HepG2 (cell line): ENCODE measurements around the gene OR4C6. TPM values are rescaled to one million over a fixed set of nuclear protein-coding genes. Genes with fewer than 3 reads are reported as not detected.

Source experiments
- ATAC-seq: fragments of 200-7000 bp; cut with Tn5 transposase; 3 replicates; pipeline ENCODE4 v1.9.1; 2020; ENCODE audit warnings: mild to moderate bottlenecking, moderate library complexity
- BruUV-seq: library from RNA; stranded (reverse); fragments of 400-500 nt; replicated peaks from 2 replicates; lab custom pipeline; 2021; lab: Mats Ljungman, UMichigan
- CTCF ChIA-PET: fragments of 300-600 bp; formaldehyde crosslinking; extraction: SDS; loops from one replicate; lab custom pipeline; 2021; ENCODE audit warnings: low total read pairs, inconsistent platforms, low intra/inter-chr PET ratio; lab: Yijun Ruan, JAX
- POLR2A ChIA-PET: fragments of 350-600 bp; sonication (Branson Sonifier 250); formaldehyde crosslinking; loops from one replicate; lab custom pipeline; 2020; ENCODE audit warnings: antibody characterized with exemption, inconsistent platforms; lab: Yijun Ruan, JAX
- DNase-seq: peaks from one replicate; pipeline ENCODE4 v3.0.0-alpha.2; 2015; ENCODE audit warnings: low spot score
- FAIRE-seq: peaks from 3 replicates; lab custom pipeline; 2011; peaks lifted over from hg19 to GRCh38; lab: Jason Lieb, UNC
- H2AFZ ChIP-seq: one replicate; pipeline ENCODE4 v1.6.1; 2011; ENCODE audit warnings: low read length, inconsistent platforms
- H3K27ac ChIP-seq: fragments of 300-600 bp; 3 replicates; pipeline ENCODE4 v1.8.0; 2011; ENCODE audit warnings: mixed run types, mild to moderate bottlenecking, mixed read lengths, low read length, inconsistent platforms; ENCODE audit not compliant: insufficient read depth; ENCODE audit errors: extremely low read length
- H3K27me3 ChIP-seq, 2 experiments: fragments of 200-600 bp in 1 of 2; 2 replicates in 1 of 2; 3 replicates in 1 of 2; pipeline versions ENCODE4 v1.6.0 to v1.8.0; 2011; ENCODE audit warnings: low read length in 2 of 2, mild to moderate bottlenecking in 2 of 2, moderate library complexity in 2 of 2, inconsistent platforms in 1 of 2; ENCODE audit not compliant: insufficient read depth in 2 of 2, control insufficient read depth in 1 of 2
- H3K36me3 ChIP-seq, 2 experiments: fragments of 200-600 bp in 1 of 2; replicated peaks in 1 of 2; 2 replicates in 1 of 2; 3 replicates in 1 of 2; pipeline versions ENCODE4 v1.5.1 to v1.8.0; 2011; ENCODE audit warnings: low read length in 2 of 2, inconsistent platforms in 1 of 2; ENCODE audit not compliant: insufficient read depth in 2 of 2, control insufficient read depth in 1 of 2
- H3K4me1 ChIP-seq: 2 replicates; pipeline ENCODE4 v1.5.1; 2012; ENCODE audit warnings: low read length, inconsistent platforms; ENCODE audit not compliant: insufficient read depth
- H3K4me2 ChIP-seq: 2 replicates; pipeline ENCODE4 v1.6.0; 2011; ENCODE audit warnings: low read depth, low read length, inconsistent platforms
- H3K4me3 ChIP-seq, 3 experiments: fragments of 200-600 bp in 1 of 3; sonication (generic), shearing (Covaris generic) in 1 of 3; replicated peaks in 1 of 3; 2 replicates each; pipeline ENCODE4 v1.5.1; 2011 to 2016; ENCODE audit warnings: low read length in 3 of 3, inconsistent platforms in 2 of 3, low read depth in 2 of 3, mild to moderate bottlenecking in 2 of 3, control low read depth in 1 of 3, mixed read lengths in 1 of 3; ENCODE audit not compliant: insufficient read depth in 1 of 3
- H3K79me2 ChIP-seq: one replicate; pipeline ENCODE4 v1.6.1; 2011; ENCODE audit warnings: low read length, inconsistent platforms; ENCODE audit not compliant: insufficient read depth
- H3K9ac ChIP-seq: 2 replicates; pipeline ENCODE4 v1.6.0; 2011; ENCODE audit warnings: mild to moderate bottlenecking, low read depth, low read length, inconsistent platforms; ENCODE audit not compliant: insufficient read depth
- H3K9me3 ChIP-seq: 2 replicates; pipeline ENCODE4 v1.5.1; 2012; ENCODE audit warnings: mild to moderate bottlenecking, low read length
- H4K20me1 ChIP-seq: 2 replicates; pipeline ENCODE4 v1.6.0; 2011; ENCODE audit warnings: inconsistent platforms, mild to moderate bottlenecking, low read length, moderate library complexity; ENCODE audit not compliant: insufficient read depth
- KAT8 ChIP-seq: IDR thresholded peaks from 2 replicates; pipeline ENCODE4 v1.6.1; 2016; ENCODE audit warnings: missing genetic modification reagents, missing compliant biosample characterization
- KDM2A ChIP-seq: sonication (generic); formaldehyde crosslinking; IDR thresholded peaks from 2 replicates; pipeline ENCODE4 v1.4.0; 2020; ENCODE audit warnings: low read depth, missing genetic modification reagents, borderline replicate concordance
- MXD4 ChIP-seq: IDR thresholded peaks from 2 replicates; pipeline ENCODE4 v1.6.1; 2016; ENCODE audit warnings: mild to moderate bottlenecking, missing biosample characterization, missing genetic modification reagents
- SMAD1 ChIP-seq: sonication (generic); formaldehyde crosslinking; IDR thresholded peaks from 2 replicates; pipeline ENCODE4 v1.4.0; 2020; ENCODE audit warnings: missing genetic modification reagents, low read depth, mild to moderate bottlenecking, borderline replicate concordance
- SOX6 ChIP-seq, 2 experiments: fragments of 450-650 bp in 1 of 2; sonication (generic) in 1 of 2; formaldehyde crosslinking in 1 of 2; IDR thresholded peaks; 2 replicates each; pipeline versions ENCODE4 v1.4.0 to v1.6.1; 2017 to 2020; ENCODE audit warnings: antibody characterized with exemption in 1 of 2, mild to moderate bottlenecking in 1 of 2, missing genetic modification reagents in 1 of 2
- U2AF1 ChIP-seq: fragments of 200-400 bp; formaldehyde crosslinking; optimal IDR thresholded peaks from 2 replicates; pipeline ENCODE3; 2017; ENCODE audit warnings: mild to moderate bottlenecking, low read depth, low read length
- ZNF550 ChIP-seq: sonication (generic); formaldehyde crosslinking; IDR thresholded peaks from 2 replicates; pipeline ENCODE4 v1.4.0; 2020; ENCODE audit warnings: mild to moderate bottlenecking, missing genetic modification reagents, borderline replicate concordance
- ZSCAN25 ChIP-seq: sonication (generic); formaldehyde crosslinking; IDR thresholded peaks from 2 replicates; pipeline ENCODE4 v1.8.0; 2022; ENCODE audit warnings: mild to moderate bottlenecking, missing genetic modification reagents
- WGBS: methylation state at CpG from one replicate; pipeline ENCODE4 v1.1.6; 2017; ENCODE audit warnings: low lambda C conversion rate; 5-methylcytosine and 5-hydroxymethylcytosine counted together
- in situ Hi-C: cut with HindIII; loops from 2 replicates; pipeline ENCODE4 v1.10.0; 2017; ENCODE audit warnings: low pct_unique_long_range_greater_than_20kb; ENCODE audit not compliant: extremely low pct_ligation_motif_present
- intact Hi-C: fragments of 100-400 bp; cut with micrococcal nuclease; formaldehyde crosslinking; loops from one replicate; pipeline ENCODE4 v1.10.0; 2022; ENCODE audit not compliant: unreplicated experiment
- polyA plus RNA-seq, 8 experiments: library from polyadenylated mRNA; depleted of rRNA in 3 of 8; stranded (reverse) in 7 of 8; unstranded in 1 of 8; fragments of >200 nt; fragmentation: Illumina TruSeq in 4 of 8; extraction: Trizol in 4 of 8; gene quantifications; 2 replicates each; pipeline versions ENCODE4 v1.2.1 to v1.2.3, GENCODE V29; 2011 to 2016; ENCODE audit warnings: low read depth in 4 of 8, missing spikeins in 1 of 8, mixed read lengths in 1 of 8; ENCODE audit not compliant: insufficient read depth in 1 of 8
- total RNA-seq, 5 experiments: library from RNA; depleted of rRNA; stranded (reverse); fragments of >200 nt; fragmentation: Illumina TruSeq; extraction: Trizol; gene quantifications; 2 replicates each; pipeline ENCODE4 v1.2.3, GENCODE V29; 2016; ENCODE audit warnings: low read depth in 1 of 5
- TF ChIP-seq, protein P1 (sequence below): sonication (generic); formaldehyde crosslinking; IDR thresholded peaks from 2 replicates; pipeline ENCODE4 v1.4.0; 2020; ENCODE audit warnings: missing genetic modification reagents, borderline replicate concordance

The OR4C6 gene
- total and polyA plus RNA-seq, 2 of the 13 experiments (the other 11 are each of a cell fraction or from before 2014, with no cell fraction given): not detected

DNA sequence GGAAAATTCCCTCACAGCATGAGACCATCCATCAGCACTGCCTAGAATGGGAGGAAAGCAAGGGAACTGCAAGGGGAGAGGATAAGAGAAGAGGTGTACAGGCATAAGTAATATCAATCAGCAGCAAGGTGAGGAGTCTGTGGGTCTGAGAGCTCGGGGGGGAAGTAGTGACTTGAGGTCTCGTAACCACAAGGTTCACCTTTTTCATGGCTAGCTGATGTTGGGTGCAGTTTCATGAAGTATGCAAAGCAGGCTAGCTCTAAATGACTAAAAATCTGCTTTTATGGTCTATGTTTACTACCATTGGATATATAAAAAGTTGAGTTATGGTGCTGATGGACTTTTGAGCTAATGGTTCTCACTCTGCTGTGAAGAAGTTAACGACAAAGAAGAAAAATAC, 35.8 kb downstream of the OR4C6 start:
- H3K79me2 ChIP-seq: no peaks in the 10 kb centered on the region
- no peak overlapping the region for H3K4me2 ChIP-seq
- BruUV-seq: no TSS peak
- in situ Hi-C loops (no loop called here), intact Hi-C loops (no loop called here)
- no peaks in the 10 kb centered on the region; a peak in 1 of 5 replicates for H3K36me3 ChIP-seq
- H3K9ac ChIP-seq: no peak overlapping the region
- no peak overlapping the region for H2AFZ ChIP-seq
- FAIRE-seq (no peak), ATAC-seq (no peak), DNase-seq (no peak)
- no peak overlapping the region for H3K27ac ChIP-seq
- 22% methylated on average over 3 of the region's 3 CpGs for WGBS
- peaks cover 50% of the 10 kb centered on the region for H3K9me3 ChIP-seq
- no peaks in the 10 kb centered on the region for H4K20me1 ChIP-seq
- TF ChIP-seq MXD4 (CRISPR knock-in tag): no peak
- no peak for TF ChIP-seq SOX6 (IDR thresholded peaks at IDR 0.05)
- TF ChIP-seq SOX6 (CRISPR knock-in tag; IDR thresholded peaks at IDR 0.05): no peak
- no peak for TF ChIP-seq KDM2A (CRISPR knock-in tag)
- TF ChIP-seq U2AF1: no peak
- TF ChIP-seq KAT8 (CRISPR knock-in tag): no peak
- TF ChIP-seq SMAD1: no peak
- no peak for TF ChIP-seq ZNF550 (CRISPR knock-in tag)
- no peak for TF ChIP-seq ZSCAN25 (CRISPR knock-in tag)
- TF ChIP-seq, protein P1, sequence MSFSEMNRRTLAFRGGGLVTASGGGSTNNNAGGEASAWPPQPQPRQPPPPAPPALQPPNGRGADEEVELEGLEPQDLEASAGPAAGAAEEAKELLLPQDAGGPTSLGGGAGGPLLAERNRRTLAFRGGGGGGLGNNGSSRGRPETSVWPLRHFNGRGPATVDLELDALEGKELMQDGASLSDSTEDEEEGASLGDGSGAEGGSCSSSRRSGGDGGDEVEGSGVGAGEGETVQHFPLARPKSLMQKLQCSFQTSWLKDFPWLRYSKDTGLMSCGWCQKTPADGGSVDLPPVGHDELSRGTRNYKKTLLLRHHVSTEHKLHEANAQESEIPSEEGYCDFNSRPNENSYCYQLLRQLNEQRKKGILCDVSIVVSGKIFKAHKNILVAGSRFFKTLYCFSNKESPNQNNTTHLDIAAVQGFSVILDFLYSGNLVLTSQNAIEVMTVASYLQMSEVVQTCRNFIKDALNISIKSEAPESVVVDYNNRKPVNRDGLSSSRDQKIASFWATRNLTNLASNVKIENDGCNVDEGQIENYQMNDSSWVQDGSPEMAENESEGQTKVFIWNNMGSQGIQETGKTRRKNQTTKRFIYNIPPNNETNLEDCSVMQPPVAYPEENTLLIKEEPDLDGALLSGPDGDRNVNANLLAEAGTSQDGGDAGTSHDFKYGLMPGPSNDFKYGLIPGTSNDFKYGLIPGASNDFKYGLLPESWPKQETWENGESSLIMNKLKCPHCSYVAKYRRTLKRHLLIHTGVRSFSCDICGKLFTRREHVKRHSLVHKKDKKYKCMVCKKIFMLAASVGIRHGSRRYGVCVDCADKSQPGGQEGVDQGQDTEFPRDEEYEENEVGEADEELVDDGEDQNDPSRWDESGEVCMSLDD (CRISPR knock-in tag): no peak
- ChIA-PET CTCF (no interaction called here), POLR2A (no interaction called here)
- H3K4me1 ChIP-seq: no peaks in the 10 kb centered on the region
- no peaks in the 10 kb centered on the region for H3K27me3 ChIP-seq
- no peak overlapping the region for H3K4me3 ChIP-seq
